DND-41 (cell line): Measurements from ENCODE around the gene NANOS3.

ENCODE experiments used
- EZH2 ChIP-seq: IDR thresholded peaks from 3 replicates; pipeline ENCODE4 v1.6.1; 2012; ENCODE audit warnings: borderline replicate concordance, low read depth, mild to moderate bottlenecking, moderate library complexity, low read length, inconsistent platforms; ENCODE audit not compliant: severe bottlenecking
- TF ChIP-seq, protein P1 (sequence below): IDR thresholded peaks from 2 replicates; pipeline ENCODE4 v1.5.1; 2012; ENCODE audit warnings: borderline replicate concordance, low read length, moderate library complexity, mild to moderate bottlenecking; ENCODE audit not compliant: poor library complexity, severe bottlenecking; ENCODE audit errors: extremely low read depth

DNA sequence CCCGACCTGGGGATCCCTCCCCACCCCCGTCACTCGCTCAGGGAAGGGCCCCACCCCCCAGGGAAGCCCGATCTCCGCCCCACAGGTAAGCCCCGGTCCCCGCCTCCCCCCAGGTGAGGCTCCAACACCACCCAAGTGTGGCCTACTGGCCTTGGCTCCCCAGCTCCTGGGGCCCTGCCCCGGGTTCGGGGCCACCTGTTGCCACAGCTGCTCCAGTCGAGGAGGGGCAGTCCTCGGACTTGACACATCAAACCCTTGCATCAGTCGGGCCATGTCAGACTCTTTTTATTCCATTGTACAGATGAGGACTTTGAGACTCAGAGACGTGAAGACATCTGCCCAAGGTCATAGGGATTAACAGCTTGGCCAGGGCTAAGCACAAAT lies 29.6 kb downstream of the NANOS3 start:
- TF ChIP-seq, protein P1, sequence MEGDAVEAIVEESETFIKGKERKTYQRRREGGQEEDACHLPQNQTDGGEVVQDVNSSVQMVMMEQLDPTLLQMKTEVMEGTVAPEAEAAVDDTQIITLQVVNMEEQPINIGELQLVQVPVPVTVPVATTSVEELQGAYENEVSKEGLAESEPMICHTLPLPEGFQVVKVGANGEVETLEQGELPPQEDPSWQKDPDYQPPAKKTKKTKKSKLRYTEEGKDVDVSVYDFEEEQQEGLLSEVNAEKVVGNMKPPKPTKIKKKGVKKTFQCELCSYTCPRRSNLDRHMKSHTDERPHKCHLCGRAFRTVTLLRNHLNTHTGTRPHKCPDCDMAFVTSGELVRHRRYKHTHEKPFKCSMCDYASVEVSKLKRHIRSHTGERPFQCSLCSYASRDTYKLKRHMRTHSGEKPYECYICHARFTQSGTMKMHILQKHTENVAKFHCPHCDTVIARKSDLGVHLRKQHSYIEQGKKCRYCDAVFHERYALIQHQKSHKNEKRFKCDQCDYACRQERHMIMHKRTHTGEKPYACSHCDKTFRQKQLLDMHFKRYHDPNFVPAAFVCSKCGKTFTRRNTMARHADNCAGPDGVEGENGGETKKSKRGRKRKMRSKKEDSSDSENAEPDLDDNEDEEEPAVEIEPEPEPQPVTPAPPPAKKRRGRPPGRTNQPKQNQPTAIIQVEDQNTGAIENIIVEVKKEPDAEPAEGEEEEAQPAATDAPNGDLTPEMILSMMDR: no peak
- no peak for TF ChIP-seq EZH2
